HepG2 (cell line): ENCODE results near the gene ESM1. TPM values are rescaled to one million over a fixed set of nuclear protein-coding genes. Genes with fewer than 3 reads are reported as not detected.

ENCODE experiments used
- ATAC-seq: fragments of 200-7000 bp; cut with Tn5 transposase; 3 replicates; pipeline ENCODE4 v1.9.1; 2020; ENCODE audit warnings: mild to moderate bottlenecking, moderate library complexity
- BruUV-seq: library from RNA; stranded (reverse); fragments of 400-500 nt; replicated peaks from 2 replicates; lab custom pipeline; 2021; lab: Mats Ljungman, UMichigan
- CTCF ChIA-PET: fragments of 300-600 bp; formaldehyde crosslinking; extraction: SDS; loops from one replicate; lab custom pipeline; 2021; ENCODE audit warnings: low total read pairs, inconsistent platforms, low intra/inter-chr PET ratio; lab: Yijun Ruan, JAX
- POLR2A ChIA-PET: fragments of 350-600 bp; sonication (Branson Sonifier 250); formaldehyde crosslinking; loops from one replicate; lab custom pipeline; 2020; ENCODE audit warnings: antibody characterized with exemption, inconsistent platforms; lab: Yijun Ruan, JAX
- DNase-seq: peaks from one replicate; pipeline ENCODE4 v3.0.0-alpha.2; 2015; ENCODE audit warnings: low spot score
- FAIRE-seq: peaks from 3 replicates; lab custom pipeline; 2011; peaks lifted over from hg19 to GRCh38; lab: Jason Lieb, UNC
- H2AFZ ChIP-seq: one replicate; pipeline ENCODE4 v1.6.1; 2011; ENCODE audit warnings: low read length, inconsistent platforms
- H3K27ac ChIP-seq: fragments of 300-600 bp; 3 replicates; pipeline ENCODE4 v1.8.0; 2011; ENCODE audit warnings: mixed run types, mild to moderate bottlenecking, mixed read lengths, low read length, inconsistent platforms; ENCODE audit not compliant: insufficient read depth; ENCODE audit errors: extremely low read length
- H3K27me3 ChIP-seq, 2 experiments: fragments of 200-600 bp in 1 of 2; 2 replicates in 1 of 2; 3 replicates in 1 of 2; pipeline versions ENCODE4 v1.6.0 to v1.8.0; 2011; ENCODE audit warnings: low read length in 2 of 2, mild to moderate bottlenecking in 2 of 2, moderate library complexity in 2 of 2, inconsistent platforms in 1 of 2; ENCODE audit not compliant: insufficient read depth in 2 of 2, control insufficient read depth in 1 of 2
- H3K36me3 ChIP-seq, 2 experiments: fragments of 200-600 bp in 1 of 2; replicated peaks in 1 of 2; 2 replicates in 1 of 2; 3 replicates in 1 of 2; pipeline versions ENCODE4 v1.5.1 to v1.8.0; 2011; ENCODE audit warnings: low read length in 2 of 2, inconsistent platforms in 1 of 2; ENCODE audit not compliant: insufficient read depth in 2 of 2, control insufficient read depth in 1 of 2
- H3K4me1 ChIP-seq: 2 replicates; pipeline ENCODE4 v1.5.1; 2012; ENCODE audit warnings: low read length, inconsistent platforms; ENCODE audit not compliant: insufficient read depth
- H3K4me2 ChIP-seq: 2 replicates; pipeline ENCODE4 v1.6.0; 2011; ENCODE audit warnings: low read depth, low read length, inconsistent platforms
- H3K4me3 ChIP-seq, 3 experiments: fragments of 200-600 bp in 1 of 3; sonication (generic), shearing (Covaris generic) in 1 of 3; replicated peaks in 1 of 3; 2 replicates each; pipeline ENCODE4 v1.5.1; 2011 to 2016; ENCODE audit warnings: low read length in 3 of 3, inconsistent platforms in 2 of 3, low read depth in 2 of 3, mild to moderate bottlenecking in 2 of 3, control low read depth in 1 of 3, mixed read lengths in 1 of 3; ENCODE audit not compliant: insufficient read depth in 1 of 3
- H3K79me2 ChIP-seq: one replicate; pipeline ENCODE4 v1.6.1; 2011; ENCODE audit warnings: low read length, inconsistent platforms; ENCODE audit not compliant: insufficient read depth
- H3K9ac ChIP-seq: 2 replicates; pipeline ENCODE4 v1.6.0; 2011; ENCODE audit warnings: mild to moderate bottlenecking, low read depth, low read length, inconsistent platforms; ENCODE audit not compliant: insufficient read depth
- H3K9me3 ChIP-seq: 2 replicates; pipeline ENCODE4 v1.5.1; 2012; ENCODE audit warnings: mild to moderate bottlenecking, low read length
- H4K20me1 ChIP-seq: 2 replicates; pipeline ENCODE4 v1.6.0; 2011; ENCODE audit warnings: inconsistent platforms, mild to moderate bottlenecking, low read length, moderate library complexity; ENCODE audit not compliant: insufficient read depth
- ATAD3A ChIP-seq: sonication (generic); formaldehyde crosslinking; IDR thresholded peaks from 2 replicates; pipeline ENCODE4 v1.4.0; 2020; ENCODE audit warnings: missing genetic modification reagents
- ELF4 ChIP-seq: sonication (generic); formaldehyde crosslinking; IDR thresholded peaks from 2 replicates; pipeline ENCODE4 v1.5.0; 2020; ENCODE audit warnings: missing genetic modification reagents, mild to moderate bottlenecking, moderate library complexity, borderline replicate concordance
- FOXA3 ChIP-seq: IDR thresholded peaks from 2 replicates; pipeline ENCODE4 v1.6.1; 2016; ENCODE audit warnings: missing genetic modification reagents, missing compliant biosample characterization
- MXD4 ChIP-seq: IDR thresholded peaks from 2 replicates; pipeline ENCODE4 v1.6.1; 2016; ENCODE audit warnings: mild to moderate bottlenecking, missing biosample characterization, missing genetic modification reagents
- NFRKB ChIP-seq: fragments of 450-650 bp; IDR thresholded peaks from 2 replicates; pipeline ENCODE4 v1.6.1; 2017
- NFYB ChIP-seq: sonication (generic); formaldehyde crosslinking; IDR thresholded peaks from 2 replicates; pipeline ENCODE4 v1.4.0; 2020; ENCODE audit warnings: missing genetic modification reagents
- REPIN1 ChIP-seq: sonication (generic); formaldehyde crosslinking; IDR thresholded peaks from 2 replicates; pipeline ENCODE4 v1.8.0; 2022; ENCODE audit warnings: missing genetic modification reagents, low read depth, mild to moderate bottlenecking, borderline replicate concordance
- RXRA ChIP-seq: sonication (generic); formaldehyde crosslinking; IDR thresholded peaks from 2 replicates; pipeline ENCODE4 v1.5.1; 2020; ENCODE audit warnings: missing genetic modification reagents
- XRCC5 ChIP-seq: fragments of 200-400 bp; formaldehyde crosslinking; optimal IDR thresholded peaks from 2 replicates; pipeline ENCODE3; 2017; ENCODE audit warnings: mild to moderate bottlenecking, low read length
- ZBTB40 ChIP-seq, 2 experiments: fragments of 450-650 bp in 1 of 2; sonication (generic) in 1 of 2; formaldehyde crosslinking in 1 of 2; IDR thresholded peaks; 2 replicates each; pipeline versions ENCODE4 v1.6.1 to v1.8.0; 2016 to 2022; ENCODE audit warnings: antibody characterized with exemption in 1 of 2, mild to moderate bottlenecking in 1 of 2, missing genetic modification reagents in 1 of 2
- ZFP90 ChIP-seq: sonication (generic); formaldehyde crosslinking; IDR thresholded peaks from 2 replicates; pipeline ENCODE4 v1.8.0; 2022; ENCODE audit warnings: missing genetic modification reagents, mild to moderate bottlenecking, inconsistent platforms, borderline replicate concordance
- ZNF292 ChIP-seq: sonication (generic); formaldehyde crosslinking; IDR thresholded peaks from 2 replicates; pipeline ENCODE4 v1.8.1; 2022; ENCODE audit warnings: mild to moderate bottlenecking, low read depth, missing genetic modification reagents, borderline replicate concordance
- ZNF577 ChIP-seq: sonication (generic); formaldehyde crosslinking; IDR thresholded peaks from 2 replicates; pipeline ENCODE4 v1.4.0; 2020; ENCODE audit warnings: mild to moderate bottlenecking, low read depth, missing genetic modification reagents, borderline replicate concordance
- WGBS: methylation state at CpG from one replicate; pipeline ENCODE4 v1.1.6; 2017; ENCODE audit warnings: low lambda C conversion rate; 5-methylcytosine and 5-hydroxymethylcytosine counted together
- in situ Hi-C: cut with HindIII; loops from 2 replicates; pipeline ENCODE4 v1.10.0; 2017; ENCODE audit warnings: low pct_unique_long_range_greater_than_20kb; ENCODE audit not compliant: extremely low pct_ligation_motif_present
- intact Hi-C: fragments of 100-400 bp; cut with micrococcal nuclease; formaldehyde crosslinking; loops from one replicate; pipeline ENCODE4 v1.10.0; 2022; ENCODE audit not compliant: unreplicated experiment
- polyA plus RNA-seq, 8 experiments: library from polyadenylated mRNA; depleted of rRNA in 3 of 8; stranded (reverse) in 7 of 8; unstranded in 1 of 8; fragments of >200 nt; fragmentation: Illumina TruSeq in 4 of 8; extraction: Trizol in 4 of 8; gene quantifications; 2 replicates each; pipeline versions ENCODE4 v1.2.1 to v1.2.3, GENCODE V29; 2011 to 2016; ENCODE audit warnings: low read depth in 4 of 8, missing spikeins in 1 of 8, mixed read lengths in 1 of 8; ENCODE audit not compliant: insufficient read depth in 1 of 8
- total RNA-seq, 5 experiments: library from RNA; depleted of rRNA; stranded (reverse); fragments of >200 nt; fragmentation: Illumina TruSeq; extraction: Trizol; gene quantifications; 2 replicates each; pipeline ENCODE4 v1.2.3, GENCODE V29; 2016; ENCODE audit warnings: low read depth in 1 of 5

ESM1 gene
- total and polyA plus RNA-seq, 2 of the 13 experiments (the other 11 are each of a cell fraction or from before 2014, with no cell fraction given), result not detected

GRCh38 chr5:55030220-55030619 lies 44.8 kb upstream of the ESM1 start:
- FAIRE-seq (no peak), DNase-seq (no peak), ATAC-seq (no peak)
- WGBS, result 3% methylated on average over 2 of the region's 2 CpGs
- no peaks in the 10 kb centered on the region for H3K36me3 ChIP-seq
- CTCF ChIA-PET, result no interaction called here
- in situ Hi-C loops, result no loop called here
- H3K9me3 ChIP-seq, result no peaks in the 10 kb centered on the region
- H3K4me3 ChIP-seq, result no peak overlapping the region
- H2AFZ ChIP-seq, result no peak overlapping the region
- no peak overlapping the region for H3K4me2 ChIP-seq
- intact Hi-C loops, result no loop called here
- H4K20me1 ChIP-seq, result no peaks in the 10 kb centered on the region
- no TSS peak for BruUV-seq
- no peak overlapping the region for H3K27ac ChIP-seq
- no peak for TF ChIP-seq ZBTB40 (IDR thresholded peaks at IDR 0.05)
- TF ChIP-seq ZBTB40 (CRISPR knock-in tag; IDR thresholded peaks at IDR 0.05), result no peak
- TF ChIP-seq XRCC5, result no peak
- no peak for TF ChIP-seq ELF4 (CRISPR knock-in tag)
- no peak for TF ChIP-seq ZNF292 (CRISPR knock-in tag)
- TF ChIP-seq RXRA (CRISPR knock-in tag), result no peak
- TF ChIP-seq ZFP90 (CRISPR knock-in tag), result no peak
- TF ChIP-seq ATAD3A, result no peak
- TF ChIP-seq NFYB (CRISPR knock-in tag), result no peak
- no peak for TF ChIP-seq ZNF577
- TF ChIP-seq FOXA3 (CRISPR knock-in tag), result no peak
- TF ChIP-seq MXD4 (CRISPR knock-in tag), result no peak
- no peak for TF ChIP-seq NFRKB
- TF ChIP-seq REPIN1 (CRISPR knock-in tag), result no peak
- no peaks in the 10 kb centered on the region for H3K79me2 ChIP-seq
- POLR2A ChIA-PET, result no interaction called here
- no peaks in the 10 kb centered on the region for H3K4me1 ChIP-seq
- H3K9ac ChIP-seq, result no peak overlapping the region
- no peaks in the 10 kb centered on the region; a peak in 1 of 5 replicates for H3K27me3 ChIP-seq
